ENCODE measurements around the gene ATP6V0E2. TPM values are rescaled to one million over a fixed set of nuclear protein-coding genes. Genes with fewer than 3 reads are reported as not detected.
A peak's percentile ranks its signal among the peaks of the same experiment; 100 is the strongest.
"Not testable (repeated sequence)": the region's sequence is repeated elsewhere in the genome, so short reads cannot be mapped to it uniquely, and the experiment has no call there.

The ATP6V0E2 gene
- polyA plus RNA-seq, 6 donors from 2014 or later, result 30.3 to 58.2 (median 44.3) TPM

DNA sequence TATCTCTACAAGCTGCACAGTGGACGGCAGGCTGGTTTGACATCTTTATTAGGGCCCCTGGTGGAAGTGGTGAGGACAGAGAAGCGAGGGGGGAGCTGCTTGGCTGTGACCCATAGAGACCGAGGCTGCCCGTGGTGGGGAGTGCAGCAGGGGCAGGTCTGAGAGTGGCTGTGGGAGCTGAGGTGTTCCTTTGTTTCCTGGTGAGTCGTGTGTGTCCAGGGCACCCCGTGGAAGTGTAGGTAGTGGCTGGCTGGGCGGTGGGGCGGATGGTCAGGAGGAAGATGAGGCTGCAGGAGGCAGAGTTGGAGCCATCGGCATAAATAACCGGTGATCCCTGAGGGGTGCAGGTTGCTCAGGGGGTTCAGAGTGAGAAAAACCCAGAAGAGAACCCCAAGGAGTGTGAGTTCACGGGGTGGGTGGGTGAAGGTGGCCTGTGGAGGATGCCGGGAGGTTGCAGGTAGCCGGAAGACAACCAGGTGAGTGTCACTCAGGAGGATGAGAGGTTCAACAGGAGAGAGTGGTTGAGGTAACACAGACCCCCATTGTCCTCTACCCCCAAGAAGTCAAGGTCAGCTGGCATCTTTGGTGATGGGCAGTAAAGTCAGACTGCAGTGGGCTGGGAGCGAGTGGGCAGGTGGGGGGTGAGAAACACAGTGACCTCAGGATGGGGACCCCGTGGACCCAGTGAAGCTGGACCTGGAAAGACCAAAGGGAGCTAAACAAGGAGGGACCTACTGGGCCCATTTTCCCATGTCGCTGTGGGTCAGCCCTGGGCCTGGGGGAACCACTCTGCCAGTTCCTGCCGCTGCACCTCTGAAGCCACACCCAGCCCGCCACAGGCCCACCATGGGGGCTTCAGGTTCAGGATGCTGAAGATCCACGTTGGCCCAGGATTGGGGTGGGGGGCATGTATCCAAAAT is 7.8 kb downstream of the ATP6V0E2 start:
- Mint-ChIP-seq H3K9me3 (no peaks in the 10 kb centered on the region), H3K36me3 (no peaks in the 10 kb centered on the region), H3K4me1 (peaks cover 19 to 20% (median 20%) of the 10 kb centered on the region in 3 donors), H3K27me3 (no peaks in the 10 kb centered on the region), H3K4me3 (no peak overlapping the region), H3K27ac (peak overlapping the region in 1 of 6 donors; percentile 91)
- no peak for ATAC-seq (ENCODE audit: low read depth in 2 of 2)
- DNase-seq, result no peak

GRCh38 chr7:149882248-149883047 is 8.7 kb downstream of the ATP6V0E2 start:
- Mint-ChIP-seq H3K27me3 (no peaks in the 10 kb centered on the region), H3K9me3 (no peaks in the 10 kb centered on the region), H3K4me1 (peaks cover 24 to 25% (median 25%) of the 10 kb centered on the region in 3 donors), H3K4me3 (no peak overlapping the region), H3K27ac (peak overlapping the region in 1 of 6 donors; percentile 33), H3K36me3 (no peaks in the 10 kb centered on the region)
- ATAC-seq (ENCODE audit: low read depth in 2 of 2) (no peak), DNase-seq (no peak)

GRCh38 chr7:149883048-149883438 is 9.3 kb downstream of the ATP6V0E2 start:
- Mint-ChIP-seq H3K36me3 (no peaks in the 10 kb centered on the region), H3K9me3 (no peaks in the 10 kb centered on the region), H3K27me3 (no peaks in the 10 kb centered on the region), H3K4me1 (peaks cover 24 to 25% (median 25%) of the 10 kb centered on the region in 3 donors), H3K4me3 (no peak overlapping the region), H3K27ac (no peak overlapping the region)
- no peak for DNase-seq
- ATAC-seq (ENCODE audit: low read depth in 2 of 2), result no peak

DNA sequence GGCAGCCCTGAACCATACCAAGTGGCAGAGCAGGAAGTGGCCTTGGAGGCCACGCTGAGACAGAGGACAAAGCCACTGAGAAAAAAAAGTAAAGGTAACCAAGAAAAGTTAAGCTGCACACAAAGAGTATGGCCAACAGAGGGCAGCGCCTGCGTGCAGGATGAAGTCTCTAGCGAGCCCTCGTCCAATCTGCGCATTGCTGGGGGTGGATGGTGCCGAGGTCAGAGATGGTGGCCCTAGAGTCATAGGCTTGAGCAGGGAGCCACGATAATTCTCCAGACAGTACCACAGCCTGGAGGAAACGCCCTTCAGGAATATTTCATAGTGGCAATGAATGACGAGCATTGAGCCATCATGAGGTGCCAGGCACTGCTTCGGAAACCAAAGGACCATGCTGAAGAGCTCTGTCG is 9.7 kb downstream of the ATP6V0E2 start:
- DNase-seq (no peak), ATAC-seq (ENCODE audit: low read depth in 2 of 2) (peak; percentile 52 to 70)
- Mint-ChIP-seq H3K9me3 (no peaks in the 10 kb centered on the region), H3K27ac (peak overlapping the region in 2 of 6 donors; percentile 26 to 70), H3K4me3 (no peak overlapping the region), H3K27me3 (no peaks in the 10 kb centered on the region), H3K36me3 (no peaks in the 10 kb centered on the region), H3K4me1 (peaks cover 24 to 28% (median 25%) of the 10 kb centered on the region in 3 donors)

GRCh38 chr7:149884016-149884415 is 10.2 kb downstream of the ATP6V0E2 start:
- no peaks in the 10 kb centered on the region for H3K36me3 Mint-ChIP-seq
- no peak for DNase-seq
- no peak for ATAC-seq (ENCODE audit: low read depth in 2 of 2)
- H3K9me3 Mint-ChIP-seq, result no peaks in the 10 kb centered on the region
- H3K27ac Mint-ChIP-seq, result peak overlapping the region in 1 of 6 donors; percentile 26
- no peak overlapping the region for H3K4me3 Mint-ChIP-seq
- peaks cover 24 to 30% (median 25%) of the 10 kb centered on the region in 3 donors for H3K4me1 Mint-ChIP-seq
- H3K27me3 Mint-ChIP-seq, result no peaks in the 10 kb centered on the region

GRCh38 chr7:149884541-149884940 is 10.8 kb downstream of the ATP6V0E2 start:
- no peaks in the 10 kb centered on the region for H3K27me3 Mint-ChIP-seq
- H3K27ac Mint-ChIP-seq, result no peak overlapping the region
- H3K36me3 Mint-ChIP-seq, result no peaks in the 10 kb centered on the region
- DNase-seq, result no peak
- H3K4me1 Mint-ChIP-seq, result peaks cover 24 to 30% (median 25%) of the 10 kb centered on the region in 3 donors
- no peak for ATAC-seq (ENCODE audit: low read depth in 2 of 2)
- H3K9me3 Mint-ChIP-seq, result no peaks in the 10 kb centered on the region
- H3K4me3 Mint-ChIP-seq, result no peak overlapping the region

DNA sequence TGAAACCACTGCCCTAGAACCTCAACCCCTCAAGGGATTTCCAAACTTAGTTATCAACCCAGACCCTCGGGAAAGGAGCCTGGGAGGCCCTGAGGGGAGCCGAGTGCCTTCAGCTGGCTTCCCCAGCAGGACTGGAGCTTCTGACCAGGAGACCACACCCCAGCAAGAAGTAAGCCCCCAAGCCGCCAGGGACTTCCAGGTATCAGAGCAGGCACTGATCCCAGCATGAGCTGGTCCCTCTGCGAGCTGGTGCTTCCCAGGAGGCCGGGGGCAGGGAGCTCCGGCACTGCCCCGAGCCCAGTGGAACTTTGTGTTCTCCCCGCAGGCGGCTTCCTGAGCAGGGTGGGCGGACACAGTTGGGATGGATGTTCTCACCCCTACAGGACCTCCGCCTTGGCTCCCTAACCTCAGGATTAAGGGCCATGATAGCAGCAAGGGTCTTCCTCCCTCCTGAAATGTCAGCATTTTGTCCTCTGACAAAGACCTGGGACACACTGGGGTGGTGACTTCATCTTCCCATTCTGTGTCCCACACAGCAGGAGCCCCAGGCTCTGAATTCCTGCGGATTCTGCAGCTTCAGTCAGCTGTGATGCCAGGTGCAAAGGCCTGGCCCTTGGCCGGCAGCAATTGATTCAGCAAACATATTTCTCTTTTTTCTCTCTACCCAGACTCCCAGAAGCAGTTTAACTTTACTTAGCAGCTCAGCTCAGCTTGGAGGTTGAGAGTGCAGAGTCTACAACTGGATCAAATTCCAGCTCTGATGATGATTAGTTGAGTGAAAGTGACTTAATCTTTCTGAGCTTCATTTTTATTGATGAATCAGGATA is 11.6 kb downstream of the ATP6V0E2 start:
- Mint-ChIP-seq H3K4me1 (peaks cover 24 to 30% (median 25%) of the 10 kb centered on the region in 3 donors), H3K9me3 (no peaks in the 10 kb centered on the region), H3K27me3 (no peaks in the 10 kb centered on the region), H3K27ac (peak overlapping the region in 2 of 6 donors; percentile 54 to 68), H3K4me3 (no peak overlapping the region), H3K36me3 (no peaks in the 10 kb centered on the region)
- ATAC-seq (ENCODE audit: low read depth in 2 of 2) (no peak), DNase-seq (no peak)

DNA sequence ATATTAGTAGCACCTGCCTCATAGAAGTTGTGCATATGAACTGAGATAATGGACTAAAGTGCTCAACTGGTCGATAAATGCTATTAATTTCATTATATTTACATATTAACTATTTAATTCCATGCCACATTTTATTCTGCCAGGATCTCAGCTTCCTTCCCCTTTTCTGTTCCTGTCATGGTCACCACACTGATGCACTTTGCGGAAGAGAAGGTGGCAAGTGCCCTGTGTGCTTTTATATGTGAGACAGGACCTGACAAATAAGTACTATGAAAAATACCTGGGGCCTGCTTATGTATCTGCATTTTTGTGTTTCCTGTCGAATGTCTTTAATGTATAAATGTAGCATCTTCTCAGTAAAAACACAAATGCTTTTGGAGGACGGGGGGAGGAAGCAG is 12.2 kb downstream of the ATP6V0E2 start:
- peak; percentile 74 to 81 for ATAC-seq (ENCODE audit: low read depth in 2 of 2)
- no peak for DNase-seq
- no peaks in the 10 kb centered on the region for H3K9me3 Mint-ChIP-seq
- peak overlapping the region in 2 of 6 donors; percentile 1 to 60 for H3K27ac Mint-ChIP-seq
- no peaks in the 10 kb centered on the region for H3K27me3 Mint-ChIP-seq
- H3K4me3 Mint-ChIP-seq, result peak overlapping the region in 3 of 8 donors; percentile 38 to 69 (median 47)
- H3K4me1 Mint-ChIP-seq, result peaks cover 24 to 30% (median 25%) of the 10 kb centered on the region in 3 donors
- no peaks in the 10 kb centered on the region for H3K36me3 Mint-ChIP-seq

DNA sequence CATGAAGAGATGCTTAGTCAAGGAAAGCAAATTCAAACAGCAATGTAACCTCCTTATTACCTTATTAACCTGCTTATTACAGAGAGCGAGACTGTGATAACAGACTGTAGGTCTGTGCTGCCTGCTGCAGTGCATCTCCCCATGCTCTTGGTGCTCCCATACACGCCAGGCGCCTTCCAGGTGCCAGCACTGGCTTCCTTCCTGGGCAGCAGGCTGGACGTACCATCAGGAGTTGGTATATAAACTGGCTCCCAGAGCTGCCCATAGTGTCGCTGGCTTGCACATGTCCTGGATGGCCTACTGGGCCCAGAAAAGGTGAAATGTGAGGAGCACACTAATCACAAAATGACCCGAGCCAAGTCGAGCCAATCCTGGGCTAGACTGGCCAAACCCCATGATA is 13.5 kb downstream of the ATP6V0E2 start:
- Mint-ChIP-seq H3K27ac (no peak overlapping the region), H3K36me3 (no peaks in the 10 kb centered on the region), H3K27me3 (no peaks in the 10 kb centered on the region), H3K9me3 (no peaks in the 10 kb centered on the region), H3K4me1 (peaks cover 24 to 30% (median 24%) of the 10 kb centered on the region in 3 donors), H3K4me3 (peak overlapping the region in 1 of 8 donors; percentile 48)
- DNase-seq (no peak), ATAC-seq (ENCODE audit: low read depth in 2 of 2) (no peak)

DNA sequence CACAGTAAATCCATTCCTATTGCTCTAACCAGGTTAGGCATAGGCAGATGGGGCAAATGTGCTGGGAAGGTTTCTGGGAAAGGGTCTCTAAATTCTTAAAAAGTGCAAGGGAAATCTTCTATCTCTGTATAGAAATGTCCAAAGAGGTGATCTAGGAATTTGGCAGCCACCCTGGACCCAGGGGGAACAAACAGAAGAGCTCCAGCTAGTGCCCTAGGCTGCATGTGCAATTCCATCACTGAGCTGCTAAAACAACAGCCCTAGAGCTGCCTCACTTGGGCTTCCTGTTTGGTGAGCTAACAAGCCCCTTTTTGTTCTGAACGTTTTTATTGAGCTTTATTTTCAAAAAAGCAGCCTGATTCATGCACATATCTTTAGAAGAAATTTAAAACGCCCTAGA is 16.9 kb downstream of the ATP6V0E2 start:
- not testable (repeated sequence) for ATAC-seq (ENCODE audit: low read depth in 2 of 2); H3K36me3 Mint-ChIP-seq; DNase-seq; H3K4me3 Mint-ChIP-seq; H3K9me3 Mint-ChIP-seq; H3K27me3 Mint-ChIP-seq; H3K27ac Mint-ChIP-seq
- peaks cover 13 to 19% (median 14%) of the 10 kb centered on the region in 3 donors for H3K4me1 Mint-ChIP-seq

DNA sequence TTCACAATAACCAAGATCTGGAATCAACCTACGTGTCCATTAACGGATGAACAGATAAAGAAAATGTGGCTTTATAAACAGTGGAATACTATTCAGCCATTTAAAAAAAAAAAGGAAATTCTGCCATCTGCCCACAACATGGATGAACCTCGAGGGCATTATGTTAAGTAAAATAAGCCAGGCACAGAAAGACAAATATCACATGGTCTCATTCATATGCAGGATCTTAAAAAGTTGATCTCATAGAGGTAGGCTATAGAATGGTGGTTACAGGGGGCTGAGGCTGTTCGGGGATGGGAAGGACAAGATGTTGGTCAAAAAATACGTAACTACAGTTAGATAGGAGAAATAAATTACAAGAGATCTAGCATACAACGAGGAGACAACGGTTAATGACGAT is 21.2 kb downstream of the ATP6V0E2 start:
- not testable (repeated sequence) for H3K9me3 Mint-ChIP-seq; H3K4me1 Mint-ChIP-seq; ATAC-seq (ENCODE audit: low read depth in 2 of 2); H3K27me3 Mint-ChIP-seq; DNase-seq; H3K4me3 Mint-ChIP-seq; H3K36me3 Mint-ChIP-seq
- peak overlapping the region in 1 of 6 donors; percentile 40 for H3K27ac Mint-ChIP-seq

GRCh38 chr7:149907776-149908376 is 34.1 kb downstream of the ATP6V0E2 start:
- H3K27ac Mint-ChIP-seq; H3K9me3 Mint-ChIP-seq; H3K4me3 Mint-ChIP-seq; H3K36me3 Mint-ChIP-seq; DNase-seq; ATAC-seq (ENCODE audit: low read depth in 2 of 2); H3K27me3 Mint-ChIP-seq; H3K4me1 Mint-ChIP-seq: not testable (repeated sequence)

- H3K36me3 Mint-ChIP-seq; H3K4me3 Mint-ChIP-seq; ATAC-seq (ENCODE audit: low read depth in 2 of 2); DNase-seq; H3K27ac Mint-ChIP-seq; H3K9me3 Mint-ChIP-seq; H3K27me3 Mint-ChIP-seq; H3K4me1 Mint-ChIP-seq: not testable (repeated sequence)
These were observed 36.5 kb downstream of the ATP6V0E2 start for GRCh38 chr7:149910219-149910618.
